GM12878 (cell line): ENCODE data around the gene MTAP. TPM values are rescaled to one million over a fixed set of nuclear protein-coding genes. Genes with fewer than 3 reads are reported as not detected.

Experiments used
- ATAC-seq: fragments of 200-7000 bp; cut with Tn5 transposase; 3 replicates; pipeline ENCODE4 v1.9.1; 2020; ENCODE audit warnings: mild to moderate bottlenecking, moderate library complexity
- BruUV-seq: library from RNA; stranded (reverse); fragments of 400-500 nt; replicated peaks from 2 replicates; lab custom pipeline; 2021; lab: Mats Ljungman, UMichigan
- CTCF ChIA-PET: fragments of 300-600 bp; sonication (Branson Sonifier 250); formaldehyde crosslinking; extraction: SDS; loops from one replicate; lab custom pipeline; 2021; ENCODE audit warnings: inconsistent platforms; lab: Yijun Ruan, JAX
- POLR2A ChIA-PET: fragments of 350-600 bp; formaldehyde crosslinking; extraction: SDS; loops from one replicate; lab custom pipeline; 2021; ENCODE audit warnings: inconsistent platforms; lab: Charles Lee
- RAD21 ChIA-PET: fragments of 300-600 bp; sonication (Branson Sonifier 250); formaldehyde crosslinking; loops from one replicate; lab custom pipeline; 2023; ENCODE audit warnings: antibody characterized with exemption; ENCODE audit not compliant: unreplicated experiment; lab: Charles Lee
- SMC1A ChIA-PET: fragments of 300-600 bp; sonication (Branson Sonifier 250); formaldehyde crosslinking; loops from one replicate; lab custom pipeline; 2023; ENCODE audit not compliant: unreplicated experiment, uncharacterized antibody; lab: Charles Lee
- DNase-seq: peaks from one replicate; pipeline ENCODE4 v3.0.0-alpha.2; 2011; ENCODE audit warnings: low read depth, low spot score
- FAIRE-seq: peaks from 3 replicates; lab custom pipeline; 2011; peaks lifted over from hg19 to GRCh38; lab: Jason Lieb, UNC
- H2AFZ ChIP-seq: 2 replicates; pipeline ENCODE4 v1.6.0; 2011; ENCODE audit warnings: low read depth, low read length, control low read depth; ENCODE audit not compliant: control insufficient read depth
- H3K27ac ChIP-seq: 2 replicates; pipeline ENCODE4 v1.5.1; 2011; ENCODE audit warnings: control low read depth; ENCODE audit not compliant: control insufficient read depth, insufficient read depth
- H3K27me3 ChIP-seq, 2 experiments: replicated peaks in 1 of 2; 2 replicates each; pipeline versions ENCODE4 v1.6.0 to v1.6.1; 2011; ENCODE audit warnings: low read length in 1 of 2; ENCODE audit not compliant: control insufficient read depth in 2 of 2, insufficient read depth in 2 of 2
- H3K36me3 ChIP-seq, 2 experiments: 2 replicates each; pipeline ENCODE4 v1.5.1; 2011; ENCODE audit warnings: low read length in 1 of 2; ENCODE audit not compliant: control insufficient read depth in 2 of 2, insufficient read depth in 2 of 2
- H3K4me1 ChIP-seq: 2 replicates; pipeline ENCODE4 v1.6.1; 2011; ENCODE audit warnings: mild to moderate bottlenecking, low read length, moderate library complexity, mixed read lengths; ENCODE audit not compliant: control insufficient read depth, insufficient read depth
- H3K4me2 ChIP-seq: 2 replicates; pipeline ENCODE4 v1.6.0; 2011; ENCODE audit warnings: control low read depth; ENCODE audit not compliant: control insufficient read depth, insufficient read depth
- H3K4me3 ChIP-seq: fragments of 200-600 bp; sonication (generic); 2 replicates; pipeline ENCODE4 v1.5.1; 2016
- H3K79me2 ChIP-seq: 2 replicates; pipeline ENCODE4 v1.6.0; 2011; ENCODE audit warnings: low read length; ENCODE audit not compliant: control insufficient read depth, insufficient read depth
- H3K9ac ChIP-seq: 2 replicates; pipeline ENCODE4 v1.8.0; 2011; ENCODE audit warnings: low read length, control low read depth, mixed read lengths; ENCODE audit not compliant: control insufficient read depth, insufficient read depth
- H3K9me3 ChIP-seq: replicated peaks from 3 replicates; pipeline ENCODE4 v1.5.1; 2011; ENCODE audit warnings: mild to moderate bottlenecking, low read length; ENCODE audit not compliant: control insufficient read depth, insufficient read depth
- H4K20me1 ChIP-seq: 2 replicates; pipeline ENCODE4 v1.6.0; 2011; ENCODE audit not compliant: control insufficient read depth, insufficient read depth
- CBX3 ChIP-seq: fragments of 200-600 bp; sonication (generic); IDR thresholded peaks from 2 replicates; pipeline ENCODE4 v1.6.1; 2016; ENCODE audit warnings: low read depth, borderline replicate concordance
- EZH2 ChIP-seq: IDR thresholded peaks from 2 replicates; pipeline ENCODE4 v1.6.1; 2012; ENCODE audit warnings: low read depth, mild to moderate bottlenecking, control low read depth, inconsistent platforms, low read length, borderline replicate concordance; ENCODE audit not compliant: control insufficient read depth
- NFIC ChIP-seq: IDR thresholded peaks from 2 replicates; pipeline ENCODE4 v1.6.1; 2012; ENCODE audit warnings: low read depth, mild to moderate bottlenecking, inconsistent platforms, low read length, moderate library complexity
- NR2C2 ChIP-seq: IDR thresholded peaks from 2 replicates; pipeline ENCODE4 v1.6.1; 2011; ENCODE audit warnings: borderline replicate concordance, low read depth; ENCODE audit not compliant: control insufficient read depth, insufficient read length
- RAD21 ChIP-seq: IDR thresholded peaks from 2 replicates; pipeline ENCODE4 v1.6.1; 2011; ENCODE audit warnings: mild to moderate bottlenecking, low read depth, low read length, moderate library complexity; ENCODE audit not compliant: insufficient read depth
- RFX5 ChIP-seq: IDR thresholded peaks from 2 replicates; pipeline ENCODE4 v1.6.1; 2011; ENCODE audit warnings: low read depth, low read length, improper control_type of control experiment
- SMAD1 ChIP-seq: fragments of 450-650 bp; IDR thresholded peaks from 2 replicates; pipeline ENCODE4 v1.6.1; 2018; ENCODE audit warnings: mild to moderate bottlenecking, low read depth; ENCODE audit not compliant: partially characterized antibody
- TAF1 ChIP-seq: IDR thresholded peaks from 2 replicates; pipeline ENCODE4 v1.6.1; 2011; ENCODE audit warnings: mild to moderate bottlenecking, low read depth, low read length, borderline replicate concordance
- YBX1 ChIP-seq: fragments of 450-650 bp; IDR thresholded peaks from 2 replicates; pipeline ENCODE4 v1.6.1; 2016; ENCODE audit warnings: antibody characterized with exemption
- ZNF274 ChIP-seq: IDR thresholded peaks from one replicate; pipeline ENCODE4 v1.8.0; 2011; ENCODE audit not compliant: insufficient read length, insufficient read depth
- WGBS: methylation state at CpG from one replicate; pipeline ENCODE4 v1.1.6; 2016; ENCODE audit warnings: low lambda C conversion rate; ENCODE audit not compliant: insufficient replicate concordance, insufficient coverage; ENCODE audit errors: missing lambda C conversion rate; 5-methylcytosine and 5-hydroxymethylcytosine counted together
- in situ Hi-C: fragments of 300-500 bp; cut with MboI; formaldehyde crosslinking; loops from 9 replicates; pipeline ENCODE4 v1.14.3; 2018; ENCODE audit warnings: mixed read lengths
- intact Hi-C: fragments of 100-400 bp; cut with micrococcal nuclease; formaldehyde crosslinking; loops from one replicate; pipeline ENCODE4 v1.14.2; 2022; ENCODE audit not compliant: unreplicated experiment
- polyA plus RNA-seq, 11 experiments: library from polyadenylated mRNA; depleted of rRNA in 4 of 11; unstranded in 6 of 11; stranded (reverse) in 5 of 11; fragments of >200 nt; fragmentation: Nextera tagmentation in 4 of 11; fragmentation: Illumina TruSeq in 1 of 11; extraction: Ambion mirVana in 4 of 11; extraction: Trizol in 1 of 11; gene quantifications; 1 replicate in 1 of 11; 2 replicates in 10 of 11; pipeline versions ENCODE4 v1.2.1 to v1.2.3, GENCODE V29; 2011 to 2016; ENCODE audit warnings: inconsistent platforms in 2 of 11, missing spikeins in 2 of 11, low read depth in 1 of 11
- total RNA-seq, 4 experiments: library from RNA; depleted of rRNA in 3 of 4; stranded (reverse); fragments of >200 nt in 3 of 4; fragmentation: Illumina TruSeq in 1 of 4; extraction: Trizol in 1 of 4; gene quantifications; 2 replicates each; pipeline versions ENCODE4 v1.2.1 to v1.2.3, GENCODE V29; 2013 to 2021
- TF ChIP-seq, protein P1 (sequence below): fragments of 150-350 bp; IDR thresholded peaks from 2 replicates; pipeline ENCODE4 v1.6.1; 2016; ENCODE audit warnings: low read depth, low read length
- TF ChIP-seq, protein P2 (sequence below): fragments of 450-650 bp; formaldehyde crosslinking; IDR thresholded peaks from 2 replicates; pipeline ENCODE4 v1.4.0; 2022; ENCODE audit warnings: mild to moderate bottlenecking, moderate library complexity

The MTAP gene
- total and polyA plus RNA-seq, 10 of the 15 experiments (the other 5 are each of a cell fraction or from before 2014, with no cell fraction given): 16.4 to 29.9 (median 22.6) TPM

DNA sequence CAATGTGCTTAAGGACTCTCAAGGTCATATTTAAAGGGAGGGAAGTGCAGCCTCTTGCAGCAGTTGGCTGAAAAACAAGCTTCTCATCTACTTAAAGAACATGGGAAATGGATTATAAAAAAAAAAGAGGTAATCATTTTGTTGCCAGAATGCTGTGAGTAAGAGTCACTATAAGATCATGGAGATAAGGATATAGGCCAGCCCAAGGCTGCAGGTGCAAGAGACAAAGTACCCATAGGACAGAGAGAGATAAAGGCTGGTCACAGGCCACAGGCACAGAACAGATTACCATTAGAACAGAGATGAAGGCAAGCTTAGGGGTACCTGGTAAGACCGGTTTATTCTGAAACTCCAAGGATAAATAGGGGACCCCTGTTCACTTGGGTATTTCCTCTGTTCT, 121.3 kb downstream of the MTAP start:
- RAD21 ChIA-PET: no interaction called here
- TF ChIP-seq RAD21: no peak
- TF ChIP-seq ZNF274: no peak
- TF ChIP-seq, all 136 proteins: peak for 0
- Histone ChIP-seq H4K20me1 (no peaks in the 10 kb centered on the region), H3K79me2 (no peaks in the 10 kb centered on the region), H3K27me3 (no peaks in the 10 kb centered on the region), H3K9ac (no peak overlapping the region), H3K36me3 (no peaks in the 10 kb centered on the region), H3K9me3 (no peaks in the 10 kb centered on the region; the same call in 2 of the 3 replicates), H2AFZ (no peak overlapping the region), H3K4me3 (no peak overlapping the region), H3K4me1 (peaks cover 3% of the 10 kb centered on the region; the same call in 1 of the 2 replicates), H3K4me2 (no peak overlapping the region), H3K27ac (no peak overlapping the region)
- ChIA-PET POLR2A (no interaction called here), SMC1A (no interaction called here), CTCF (no interaction called here)
- 94% methylated on average over 1 of the region's 1 CpG for WGBS
- in situ Hi-C loops: no loop called here
- no TSS peak for BruUV-seq
- ATAC-seq (no peak), DNase-seq (no peak), FAIRE-seq (no peak)
- intact Hi-C loops: no loop called here

DNA sequence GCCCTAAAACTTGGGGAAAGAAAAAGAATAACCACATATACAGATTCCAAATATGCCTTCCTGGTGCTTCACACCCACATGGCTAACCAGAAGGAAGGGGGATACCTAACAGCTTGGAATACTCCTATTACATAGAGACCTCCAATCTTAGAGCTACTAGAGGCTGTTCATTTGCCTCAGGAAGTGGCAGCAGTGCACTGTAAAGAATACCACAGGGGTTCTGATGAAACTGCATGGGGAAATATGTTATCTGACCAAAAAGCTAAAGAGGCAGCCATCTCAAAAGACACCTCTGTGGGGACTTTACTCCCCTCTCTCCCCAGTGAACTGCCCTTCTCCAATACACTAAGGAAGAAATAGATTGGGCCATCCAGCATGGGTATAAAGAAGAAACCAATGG, 125.3 kb downstream of the MTAP start:
- BruUV-seq: no TSS peak
- no peaks in the 10 kb centered on the region for H4K20me1 ChIP-seq
- no peak for FAIRE-seq
- no peak overlapping the region for H3K9ac ChIP-seq
- no peaks in the 10 kb centered on the region for H3K4me1 ChIP-seq
- no peaks in the 10 kb centered on the region for H3K79me2 ChIP-seq
- H3K4me2 ChIP-seq: no peak overlapping the region
- ChIA-PET RAD21 (interaction anchor here (0.9 kb wide), 1 partner anchor 115 kb away, joined by 4 read pairs; no protein-coding TSS in a partner anchor), SMC1A (no interaction called here), POLR2A (no interaction called here), CTCF (interaction anchor here (0.6 to 1.2 kb wide), 2 partner anchors 26 to 112 kb away, joined by 3 read pairs; no protein-coding TSS in a partner anchor)
- intact Hi-C loops: no loop called here
- H3K27me3 ChIP-seq: no peaks in the 10 kb centered on the region
- no peak for ATAC-seq
- in situ Hi-C loops: no loop called here
- H3K36me3 ChIP-seq: no peaks in the 10 kb centered on the region
- H3K27ac ChIP-seq: no peak overlapping the region
- H3K9me3 ChIP-seq: no peaks in the 10 kb centered on the region; the same call in 2 of the 3 replicates
- H2AFZ ChIP-seq: no peak overlapping the region
- no peak overlapping the region for H3K4me3 ChIP-seq
- DNase-seq: no peak
- no peak for TF ChIP-seq NR2C2
- TF ChIP-seq EZH2: no peak
- TF ChIP-seq NFIC: no peak
- TF ChIP-seq TAF1: no peak
- TF ChIP-seq, protein P1, sequence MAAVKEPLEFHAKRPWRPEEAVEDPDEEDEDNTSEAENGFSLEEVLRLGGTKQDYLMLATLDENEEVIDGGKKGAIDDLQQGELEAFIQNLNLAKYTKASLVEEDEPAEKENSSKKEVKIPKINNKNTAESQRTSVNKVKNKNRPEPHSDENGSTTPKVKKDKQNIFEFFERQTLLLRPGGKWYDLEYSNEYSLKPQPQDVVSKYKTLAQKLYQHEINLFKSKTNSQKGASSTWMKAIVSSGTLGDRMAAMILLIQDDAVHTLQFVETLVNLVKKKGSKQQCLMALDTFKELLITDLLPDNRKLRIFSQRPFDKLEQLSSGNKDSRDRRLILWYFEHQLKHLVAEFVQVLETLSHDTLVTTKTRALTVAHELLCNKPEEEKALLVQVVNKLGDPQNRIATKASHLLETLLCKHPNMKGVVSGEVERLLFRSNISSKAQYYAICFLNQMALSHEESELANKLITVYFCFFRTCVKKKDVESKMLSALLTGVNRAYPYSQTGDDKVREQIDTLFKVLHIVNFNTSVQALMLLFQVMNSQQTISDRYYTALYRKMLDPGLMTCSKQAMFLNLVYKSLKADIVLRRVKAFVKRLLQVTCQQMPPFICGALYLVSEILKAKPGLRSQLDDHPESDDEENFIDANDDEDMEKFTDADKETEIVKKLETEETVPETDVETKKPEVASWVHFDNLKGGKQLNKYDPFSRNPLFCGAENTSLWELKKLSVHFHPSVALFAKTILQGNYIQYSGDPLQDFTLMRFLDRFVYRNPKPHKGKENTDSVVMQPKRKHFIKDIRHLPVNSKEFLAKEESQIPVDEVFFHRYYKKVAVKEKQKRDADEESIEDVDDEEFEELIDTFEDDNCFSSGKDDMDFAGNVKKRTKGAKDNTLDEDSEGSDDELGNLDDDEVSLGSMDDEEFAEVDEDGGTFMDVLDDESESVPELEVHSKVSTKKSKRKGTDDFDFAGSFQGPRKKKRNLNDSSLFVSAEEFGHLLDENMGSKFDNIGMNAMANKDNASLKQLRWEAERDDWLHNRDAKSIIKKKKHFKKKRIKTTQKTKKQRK: no peak
- TF ChIP-seq SMAD1: no peak
- TF ChIP-seq RFX5: no peak
- no peak for TF ChIP-seq CBX3
- TF ChIP-seq, protein P2, sequence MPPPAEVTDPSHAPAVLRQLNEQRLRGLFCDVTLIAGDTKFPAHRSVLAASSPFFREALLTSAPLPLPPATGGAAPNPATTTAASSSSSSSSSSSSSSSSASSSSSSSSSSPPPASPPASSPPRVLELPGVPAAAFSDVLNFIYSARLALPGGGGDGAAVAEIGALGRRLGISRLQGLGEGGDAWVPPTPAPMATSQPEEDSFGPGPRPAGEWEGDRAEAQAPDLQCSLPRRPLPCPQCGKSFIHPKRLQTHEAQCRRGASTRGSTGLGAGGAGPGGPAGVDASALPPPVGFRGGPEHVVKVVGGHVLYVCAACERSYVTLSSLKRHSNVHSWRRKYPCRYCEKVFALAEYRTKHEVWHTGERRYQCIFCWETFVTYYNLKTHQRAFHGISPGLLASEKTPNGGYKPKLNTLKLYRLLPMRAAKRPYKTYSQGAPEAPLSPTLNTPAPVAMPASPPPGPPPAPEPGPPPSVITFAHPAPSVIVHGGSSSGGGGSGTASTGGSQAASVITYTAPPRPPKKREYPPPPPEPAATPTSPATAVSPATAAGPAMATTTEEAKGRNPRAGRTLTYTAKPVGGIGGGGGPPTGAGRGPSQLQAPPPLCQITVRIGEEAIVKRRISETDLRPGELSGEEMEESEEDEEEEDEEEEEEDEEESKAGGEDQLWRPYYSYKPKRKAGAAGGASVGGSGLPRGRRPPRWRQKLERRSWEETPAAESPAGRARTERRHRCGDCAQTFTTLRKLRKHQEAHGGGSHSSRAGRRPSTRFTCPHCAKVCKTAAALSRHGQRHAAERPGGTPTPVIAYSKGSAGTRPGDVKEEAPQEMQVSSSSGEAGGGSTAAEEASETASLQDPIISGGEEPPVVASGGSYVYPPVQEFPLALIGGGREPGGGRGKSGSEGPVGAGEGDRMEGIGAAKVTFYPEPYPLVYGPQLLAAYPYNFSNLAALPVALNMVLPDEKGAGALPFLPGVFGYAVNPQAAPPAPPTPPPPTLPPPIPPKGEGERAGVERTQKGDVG (CRISPR knock-in tag): no peak
- TF ChIP-seq YBX1: no peak
